Limb (tissue), 2 donors: ENCODE data around the gene ALDH5A1.
A peak's percentile ranks its signal among the peaks of the same experiment; 100 is the strongest.
"Not testable (repeated sequence)": the region's sequence is repeated elsewhere in the genome, so short reads cannot be mapped to it uniquely, and the experiment has no call there.

ENCODE experiments used
- DNase-seq, 2 donors: peaks; one replicate each; pipeline ENCODE4 v3.0.0-alpha.2; 2016; ENCODE audit errors: extremely low spot score in 2 of 2

The ALDH5A1 gene

GRCh38 chr6:24484657-24485323 is 10.0 kb upstream of the ALDH5A1 start:
- DNase-seq: no peak

GRCh38 chr6:24486065-24486464 is 8.7 kb upstream of the ALDH5A1 start:
- no peak for DNase-seq

DNA sequence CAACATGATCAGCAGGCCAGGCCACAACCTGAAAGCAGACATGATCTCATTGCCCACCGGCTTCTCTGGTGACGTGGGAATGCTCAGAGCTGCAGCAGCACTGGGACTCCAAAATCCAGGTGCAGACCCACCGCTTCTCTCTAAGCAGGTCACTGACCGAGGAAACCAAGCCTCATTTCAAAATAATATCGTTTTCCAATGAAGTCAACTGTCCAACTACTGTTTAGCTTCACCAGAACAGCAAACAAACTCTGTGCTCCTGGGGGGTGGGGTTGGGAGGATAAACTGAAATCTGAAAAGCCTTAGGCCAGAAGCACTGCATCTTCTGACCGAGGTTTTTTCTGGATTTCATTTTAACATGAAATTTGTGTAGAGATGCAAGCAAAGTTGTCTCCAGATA is 5.3 kb upstream of the ALDH5A1 start, which contains the start of gene GPLD1:
GPLD1 (minus strand) TSS at position 109 of the 400 bp plus-strand sequence; CDS start at position 42, 67 bp downstream.
- DNase-seq: no peak

- no peak for DNase-seq
Measured at GRCh38 chr6:24489881-24490280, 4.9 kb upstream of the ALDH5A1 start.

DNA sequence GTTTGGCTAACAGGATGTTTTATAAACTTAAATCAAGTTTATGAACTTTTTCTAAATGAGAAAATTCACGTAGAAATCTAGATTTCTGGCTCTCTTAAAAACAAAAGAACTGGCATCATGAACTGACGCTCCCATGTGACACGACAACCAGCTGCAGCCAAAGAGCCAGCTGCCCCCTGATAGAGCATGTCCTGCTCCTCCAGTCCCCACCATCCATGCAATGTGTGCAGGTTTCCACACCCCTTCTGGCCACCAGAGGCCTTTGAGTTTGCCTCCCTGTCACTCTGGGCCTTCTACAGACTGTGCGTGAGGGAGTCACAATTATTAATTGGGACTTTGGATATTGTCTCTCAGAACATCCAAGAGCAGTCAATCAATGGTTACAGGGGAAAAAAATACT is 3.8 kb upstream of the ALDH5A1 start:
- DNase-seq: no peak

GRCh38 chr6:24492475-24492874 is 2.3 kb upstream of the ALDH5A1 start:
- DNase-seq: peak in 1 of 2 donors; percentile 34

GRCh38 chr6:24493945-24494820 is 586 bp upstream of the ALDH5A1 start:
- DNase-seq: no peak

DNA sequence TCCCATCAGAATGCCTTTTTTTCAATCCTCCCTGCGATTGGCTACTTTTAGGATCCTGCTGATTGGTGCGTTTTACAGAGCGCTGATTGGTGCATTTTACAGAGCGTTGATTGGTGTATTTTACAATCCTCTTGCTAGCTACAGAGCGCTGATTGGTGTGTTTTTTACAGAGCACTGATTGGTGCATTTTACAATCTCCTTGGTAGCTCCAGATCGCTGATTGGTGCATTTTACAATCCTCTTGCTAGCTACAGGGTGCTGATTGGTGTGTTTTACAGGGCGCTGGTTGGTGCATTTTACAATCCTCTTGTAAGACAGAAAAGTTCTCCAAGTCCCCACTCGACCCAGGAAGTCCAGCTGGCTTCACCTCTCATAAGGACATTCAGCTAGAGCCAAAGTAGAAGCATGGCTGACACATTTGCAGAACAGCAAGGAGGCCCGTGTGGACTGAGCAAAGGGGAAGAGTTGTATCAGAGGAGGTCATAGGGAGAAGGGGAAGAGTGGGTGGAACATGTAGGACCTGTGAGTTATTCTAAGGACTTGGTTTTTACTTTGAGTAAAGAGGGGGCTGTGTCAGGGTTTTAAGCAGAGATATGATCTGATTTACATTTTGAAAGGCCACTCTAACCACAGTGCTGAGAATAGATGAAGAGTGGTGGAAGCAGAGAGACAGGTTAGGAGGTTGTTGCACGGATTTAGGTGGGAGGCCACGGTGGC is 2.6 kb downstream of the ALDH5A1 start:
- DNase-seq: no peak

GRCh38 chr6:24500683-24501082 is 5.9 kb downstream of the ALDH5A1 start:
- DNase-seq: no peak

- DNase-seq: no peak
Measured at GRCh38 chr6:24501374-24501773, 6.6 kb downstream of the ALDH5A1 start.

- no peak for DNase-seq
Measured at GRCh38 chr6:24501914-24502313, 7.1 kb downstream of the ALDH5A1 start.

DNA sequence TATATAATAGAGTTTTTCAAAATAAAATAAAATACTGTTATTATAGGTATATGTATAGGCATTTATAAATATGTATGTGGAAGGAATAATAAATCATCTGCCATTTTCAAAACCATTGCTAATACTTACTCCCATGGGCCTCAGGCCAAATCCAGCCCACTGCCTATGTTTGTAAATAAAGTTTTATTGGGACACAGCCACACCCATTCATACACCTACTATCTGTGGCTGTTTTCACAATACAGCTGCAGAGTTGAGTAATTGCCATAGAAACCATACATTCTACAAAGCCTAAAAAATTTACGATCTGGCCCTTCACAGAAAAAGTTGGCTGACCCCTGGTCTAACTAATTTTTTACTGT is 9.5 kb downstream of the ALDH5A1 start:
- DNase-seq: no peak

DNA sequence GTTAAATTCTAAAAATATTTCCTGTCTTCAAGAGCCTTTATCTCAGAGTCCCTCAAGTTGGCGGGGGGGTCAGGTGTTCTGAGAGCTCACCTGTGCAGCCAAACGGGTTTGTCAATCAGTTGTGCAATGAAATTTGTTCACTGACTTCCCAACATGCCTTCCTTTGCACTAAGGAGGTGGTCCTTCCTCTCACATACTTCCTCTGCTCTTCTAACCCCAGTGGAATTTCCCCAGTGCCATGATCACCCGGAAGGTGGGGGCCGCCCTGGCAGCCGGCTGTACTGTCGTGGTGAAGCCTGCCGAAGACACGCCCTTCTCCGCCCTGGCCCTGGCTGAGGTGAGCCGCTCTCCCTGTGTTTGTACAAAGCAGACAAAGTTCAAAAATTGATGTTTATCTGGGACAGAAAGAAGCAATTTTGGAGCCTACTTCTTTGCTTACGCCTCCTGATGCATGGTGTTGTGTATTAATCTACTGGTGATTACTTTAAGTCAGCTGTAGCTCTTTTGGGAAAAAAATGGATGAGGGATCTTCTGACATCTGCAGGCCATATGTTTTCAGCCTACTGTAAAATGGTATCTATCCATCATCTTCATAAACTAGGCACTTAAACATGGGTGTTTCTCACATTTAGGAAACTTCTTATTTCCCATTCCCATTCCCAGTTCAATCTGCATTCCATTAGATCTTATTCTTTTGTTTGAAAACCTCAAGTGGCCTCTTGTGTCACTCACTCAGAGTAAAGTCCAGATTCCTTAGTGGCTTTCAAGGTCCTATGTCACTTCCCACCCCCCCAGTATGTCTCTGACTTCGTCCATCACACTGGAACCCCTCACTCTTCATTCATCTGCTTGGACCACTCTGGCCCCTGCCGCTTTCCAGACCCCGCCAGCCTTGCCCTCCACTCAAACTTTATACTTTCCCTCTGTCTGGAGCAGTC is 10.1 kb downstream of the ALDH5A1 start:
- no peak for DNase-seq

DNA sequence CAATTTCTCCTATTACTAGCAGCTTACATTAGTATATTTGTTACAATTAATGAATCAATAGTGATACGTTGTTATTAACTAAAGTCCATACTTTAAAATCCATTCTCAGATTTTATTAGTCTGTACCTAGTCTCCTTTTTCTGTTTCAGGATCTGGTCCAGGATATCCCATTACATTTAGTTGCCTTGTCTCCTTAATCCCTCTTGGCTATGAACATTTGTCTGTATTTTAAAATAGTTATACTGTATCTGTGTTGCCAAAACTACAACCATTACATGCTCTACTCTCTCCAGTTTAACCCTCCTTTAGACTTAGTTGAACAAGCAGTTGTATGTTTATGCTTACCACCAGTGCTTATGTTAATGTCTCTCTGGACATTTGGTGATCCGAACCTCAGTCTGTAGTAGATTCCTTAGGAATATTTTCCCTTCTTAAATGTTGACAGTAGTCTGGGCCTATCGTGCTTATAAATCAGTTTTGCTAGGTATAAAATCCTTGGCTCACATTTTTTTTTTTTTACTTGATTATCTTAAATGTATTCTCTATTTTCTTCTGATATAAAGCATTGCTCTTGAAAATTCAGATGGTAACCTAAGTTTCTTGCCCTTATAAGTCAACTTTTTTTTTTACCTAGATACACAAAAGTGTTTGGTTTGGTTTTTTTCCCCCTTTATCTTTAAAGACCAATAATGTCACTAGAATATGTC is 12.2 kb downstream of the ALDH5A1 start:
- DNase-seq: no peak

GRCh38 chr6:24511976-24512375 is 17.2 kb downstream of the ALDH5A1 start:
- DNase-seq: not testable (repeated sequence)

- DNase-seq: no peak
Measured at GRCh38 chr6:24513602-24514001, 18.8 kb downstream of the ALDH5A1 start.

DNA sequence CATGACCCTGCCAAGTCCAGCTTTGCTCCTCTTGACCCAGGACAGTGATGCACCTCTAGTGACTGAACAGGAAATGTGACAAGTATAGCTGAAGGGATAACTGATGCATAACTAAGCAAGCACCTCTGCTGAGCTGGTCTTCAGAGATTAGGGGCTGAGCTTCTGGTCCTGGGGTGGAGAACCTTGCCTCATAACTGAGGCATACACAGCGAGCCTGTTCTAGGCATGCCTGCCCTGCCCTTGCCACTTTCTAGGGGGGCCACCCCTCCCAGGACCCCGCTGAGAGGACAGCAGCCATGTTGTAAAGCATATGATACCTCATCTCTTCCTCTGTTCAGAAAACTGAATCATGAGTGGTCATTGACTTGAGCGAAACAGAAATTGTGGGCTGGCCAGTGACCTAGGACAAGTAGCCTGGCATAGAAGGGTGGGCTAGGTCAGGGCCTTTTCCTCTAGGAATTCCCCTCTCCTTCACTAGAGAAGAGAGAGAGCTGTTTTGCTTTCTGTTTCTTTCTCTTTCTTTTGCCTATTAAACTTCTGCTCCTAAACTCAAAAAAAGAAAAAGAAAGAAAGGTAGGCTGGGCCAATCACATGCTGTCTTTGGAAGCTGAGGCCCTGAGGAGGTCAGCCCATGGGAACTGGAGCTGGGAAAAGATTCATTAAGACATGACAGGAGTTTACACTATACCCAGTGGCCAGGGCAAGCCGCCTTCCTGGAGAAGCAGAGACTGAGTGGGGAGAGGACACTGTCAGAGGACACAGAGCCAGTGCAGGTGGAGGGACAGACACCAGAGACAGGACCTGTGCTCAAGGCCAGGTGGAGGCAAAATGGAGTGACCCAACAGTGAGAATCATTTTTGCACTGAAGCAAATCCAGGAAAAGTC is 23.1 kb downstream of the ALDH5A1 start:
- no peak for DNase-seq

DNA sequence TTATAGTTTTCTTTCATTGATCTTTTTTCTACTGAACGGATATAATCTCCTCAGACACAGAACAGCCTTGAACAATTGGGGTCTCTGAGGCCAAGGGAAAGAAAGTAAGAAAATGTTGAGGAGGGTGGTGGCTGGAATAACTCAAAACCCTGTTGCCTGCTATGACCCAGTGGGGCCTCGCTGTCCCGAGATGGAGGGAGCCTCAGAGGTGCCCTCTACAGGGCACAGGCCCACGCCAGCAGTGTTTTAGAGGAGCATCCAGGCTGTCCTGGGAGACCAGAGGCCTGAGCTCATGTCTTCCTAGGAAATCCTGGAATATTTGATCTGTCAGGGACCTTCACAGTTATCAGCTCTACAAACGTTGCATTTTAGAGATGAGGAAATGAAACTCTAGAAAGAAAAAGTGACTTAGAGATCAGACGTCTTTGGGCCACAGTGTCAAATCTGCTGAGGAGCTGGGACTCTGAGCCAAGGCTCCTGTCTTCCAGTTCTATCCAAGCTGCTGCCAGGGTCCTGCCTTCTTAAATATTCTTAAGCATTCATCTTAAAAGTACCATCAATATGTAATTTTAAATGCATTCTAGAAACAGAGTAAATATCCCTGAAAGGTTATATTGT is 26.3 kb downstream of the ALDH5A1 start:
- no peak for DNase-seq
